HG03354 (cell line): ENCODE results near the gene NDOR1.

ENCODE experiments used
- ATAC-seq: cut with Tn5 transposase; IDR thresholded peaks from one replicate; pipeline ENCODE4 v1.9.1; 2021; ENCODE audit warnings: mild to moderate bottlenecking; ENCODE audit not compliant: unreplicated experiment, poor library complexity, severe bottlenecking

NDOR1 gene

GRCh38 chr9:137218212-137218753 is 12.8 kb downstream of the NDOR1 start:
- ATAC-seq = no peak

- no peak for ATAC-seq
Observed at GRCh38 chr9:137218754-137219271, 13.3 kb downstream of the NDOR1 start.

GRCh38 chr9:137219757-137220316 is 14.3 kb downstream of the NDOR1 start:
- ATAC-seq = no peak

DNA sequence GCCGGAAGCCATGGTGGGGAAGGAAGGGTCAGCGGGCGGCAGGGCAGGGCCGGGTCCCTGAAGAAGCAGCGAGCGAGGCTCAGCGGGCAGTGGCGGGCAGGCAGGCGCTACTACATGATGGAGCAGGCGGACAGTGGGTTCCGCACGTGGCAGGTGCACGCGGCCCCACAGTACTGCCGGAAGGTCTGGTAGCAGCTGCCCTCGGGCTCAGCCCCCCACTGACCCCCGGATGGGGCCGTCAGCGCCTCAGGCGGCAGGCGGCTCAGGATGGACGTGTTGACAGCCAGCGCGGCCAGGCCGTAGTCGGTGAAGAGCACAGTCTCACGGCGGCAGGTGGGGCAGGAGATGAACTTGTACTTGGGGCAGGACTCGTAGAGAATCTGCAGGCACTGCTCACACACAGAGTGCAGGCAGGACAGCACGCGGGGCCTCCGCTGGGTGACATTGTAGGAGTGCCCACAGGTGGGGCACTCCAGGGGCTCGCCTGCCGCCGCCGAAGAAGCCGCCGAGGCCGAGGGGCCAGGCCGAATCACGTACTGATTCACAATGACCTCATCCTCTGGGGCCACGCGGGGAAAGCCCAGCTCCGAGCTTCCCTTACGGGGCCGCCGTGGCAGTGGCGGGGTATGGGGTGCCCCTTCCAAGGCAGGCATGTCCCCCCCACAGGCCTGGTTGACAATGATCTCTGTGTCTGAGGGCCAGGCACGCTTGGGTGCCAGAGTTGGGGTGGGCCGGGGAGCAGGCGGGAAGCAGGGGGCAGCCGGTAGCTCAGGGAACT is 15.0 kb downstream of the NDOR1 start:
- no peak for ATAC-seq

GRCh38 chr9:137221095-137221505 is 15.6 kb downstream of the NDOR1 start:
- ATAC-seq = no peak

GRCh38 chr9:137221506-137222111 is 16.1 kb downstream of the NDOR1 start:
- no peak for ATAC-seq

- ATAC-seq = no peak
Observed at GRCh38 chr9:137222190-137223077, 16.9 kb downstream of the NDOR1 start, which contains the start of gene RNF208. TSS of gene RNF208 (minus strand) at chr9:137222240. CDS start at chr9:137221212, 1,028 bp downstream.

- ATAC-seq = peak; percentile 74
Observed at GRCh38 chr9:137223078-137223970, 17.8 kb downstream of the NDOR1 start.

GRCh38 chr9:137224830-137225694 is 19.6 kb downstream of the NDOR1 start, which contains the start of gene CYSRT1:
TSS of gene CYSRT1 (plus strand) at chr9:137225174. CDS start at chr9:137225622, 448 bp downstream.
- no peak for ATAC-seq

DNA sequence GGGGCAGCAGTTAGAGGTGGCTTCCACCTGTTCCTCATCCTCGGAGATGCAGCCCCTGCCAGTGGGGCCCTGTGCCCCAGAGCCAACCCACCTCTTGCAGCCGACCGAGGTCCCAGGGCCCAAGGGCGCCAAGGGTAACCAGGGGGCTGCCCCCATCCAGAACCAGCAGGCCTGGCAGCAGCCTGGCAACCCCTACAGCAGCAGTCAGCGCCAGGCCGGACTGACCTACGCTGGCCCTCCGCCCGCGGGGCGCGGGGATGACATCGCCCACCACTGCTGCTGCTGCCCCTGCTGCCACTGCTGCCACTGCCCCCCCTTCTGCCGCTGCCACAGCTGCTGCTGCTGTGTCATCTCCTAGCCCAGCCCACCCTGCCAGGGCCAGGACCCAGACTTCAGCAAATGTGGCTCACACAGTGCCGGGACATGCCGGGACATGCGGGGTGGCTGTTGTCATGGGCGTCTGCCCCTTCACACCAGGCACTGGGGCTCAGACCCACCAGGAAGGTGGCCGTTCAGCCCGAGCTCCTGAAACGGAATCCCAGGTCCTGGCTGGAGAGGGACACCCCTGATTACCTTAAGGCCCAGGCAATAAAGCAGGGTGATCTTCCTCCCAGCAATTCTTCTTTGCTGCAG is 20.3 kb downstream of the NDOR1 start:
- no peak for ATAC-seq

DNA sequence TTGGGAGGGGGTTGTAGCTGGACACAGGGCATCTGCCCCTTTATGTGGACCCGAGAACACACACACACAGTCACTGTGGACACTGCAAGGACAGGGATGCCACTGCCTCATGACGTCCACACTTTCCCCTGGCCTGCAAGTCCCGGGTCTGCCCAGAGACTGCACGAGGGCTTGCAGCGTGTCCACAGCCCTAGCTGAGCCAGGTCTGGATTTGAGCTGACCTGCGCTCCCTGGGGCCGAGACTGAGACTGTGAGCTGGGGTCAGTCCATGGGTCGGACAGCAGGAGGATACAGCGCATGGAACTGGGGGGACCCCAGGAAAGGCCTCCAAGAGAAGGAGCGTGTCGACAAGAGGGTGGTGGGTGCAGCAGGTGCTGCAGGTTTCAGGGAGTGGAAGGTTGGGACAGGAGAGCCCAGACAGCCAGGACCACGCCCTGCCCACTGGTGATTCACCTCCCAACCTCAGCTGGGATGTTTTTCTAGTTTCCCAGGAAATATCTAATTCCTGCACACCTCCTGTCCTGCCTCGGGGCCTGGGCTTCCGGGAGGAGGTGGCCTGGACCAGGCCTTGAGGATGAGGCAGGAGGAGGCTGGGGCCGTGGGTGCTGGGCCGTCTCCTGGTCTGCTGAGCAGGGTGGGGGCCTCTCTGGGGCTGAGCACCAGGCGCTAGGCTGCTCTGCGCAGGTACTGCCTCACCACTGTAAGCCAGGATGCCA is 21.0 kb downstream of the NDOR1 start:
- no peak for ATAC-seq

DNA sequence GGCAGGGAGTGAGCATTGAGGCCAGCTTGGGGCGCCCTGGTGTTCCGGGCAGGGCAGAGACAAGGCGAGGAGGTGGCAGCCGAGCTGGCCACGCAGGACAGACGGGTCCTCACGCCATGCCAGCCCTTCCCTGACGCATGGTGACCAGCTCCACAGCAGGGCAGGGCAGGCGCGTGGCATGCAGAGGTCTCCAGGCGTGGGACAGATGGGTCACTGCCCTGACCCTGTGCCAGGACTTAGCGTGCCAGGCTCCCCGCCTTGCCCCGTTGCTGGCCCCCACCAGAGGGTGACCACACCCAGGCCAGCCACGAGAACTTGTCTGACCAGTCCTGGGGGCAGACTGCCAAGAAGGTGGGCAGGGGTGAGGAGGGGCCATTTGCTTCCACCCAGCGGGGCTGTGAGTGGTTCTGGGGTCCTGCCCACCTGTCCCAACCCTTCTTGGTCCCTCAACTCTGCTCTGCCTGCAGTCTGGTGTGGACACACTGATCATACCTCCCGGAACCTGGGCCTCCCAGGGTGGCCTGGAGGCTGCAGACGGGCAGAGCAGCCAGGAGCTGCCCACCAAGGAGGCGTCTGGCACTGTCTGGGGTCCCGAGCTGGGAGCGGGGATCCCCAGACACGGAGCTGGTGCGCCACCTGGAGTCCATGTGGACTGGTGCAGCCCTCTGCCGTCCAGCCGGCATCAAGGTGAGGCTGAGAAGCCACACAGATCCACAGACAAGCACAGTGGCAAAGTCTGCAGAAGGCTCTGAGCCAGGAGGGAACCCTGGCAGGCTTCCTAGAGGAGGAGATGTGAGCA is 21.8 kb downstream of the NDOR1 start, which contains the start of gene RNF224:
Gene RNF224 (plus strand): TSS at position 449 of the 799 bp plus-strand sequence. CDS start 834 bp downstream, outside the sequence.
- ATAC-seq = no peak

GRCh38 chr9:137227853-137228505 is 22.5 kb downstream of the NDOR1 start:
- ATAC-seq = no peak

- no peak for ATAC-seq
Observed at GRCh38 chr9:137228506-137228967, 23.0 kb downstream of the NDOR1 start.
